ENCODE results near the gene RAD23B. TPM values are rescaled to one million over a fixed set of nuclear protein-coding genes. Genes with fewer than 3 reads are reported as not detected.

The RAD23B gene
- total and polyA plus RNA-seq, 4 donors, result 69.8 to 130 (median 97.5) TPM

Other genes starting within 250 kb of the RAD23B start
- gene KLF4, start 206.5 kb downstream of the RAD23B start, total RNA-seq, result 10 to 100 TPM; 21.6 to 39.1 TPM
- 10 to 100 TPM; 13.5 to 42.9 TPM for gene KLF4, start 206.5 kb downstream of the RAD23B start, polyA plus RNA-seq (ENCODE audit: insufficient read length in 2 of 2)

All from spinal cord (tissue), 4 donors.